Right atrium auricular region (tissue), 2 donors: ENCODE measurements around the gene FAM81A. TPM values are rescaled to one million over a fixed set of nuclear protein-coding genes. Genes with fewer than 3 reads are reported as not detected.

ENCODE experiments used
- DNase-seq: peaks from one replicate; pipeline ENCODE4 v3.0.0-alpha.2; 2019; ENCODE audit warnings: low spot score
- H3K27ac ChIP-seq, 2 donors: fragments of 200-600 bp; sonication (generic); 1 replicate in 1 of 2; 2 replicates in 1 of 2; pipeline ENCODE4 v1.5.1; 2016 to 2019
- H3K27me3 ChIP-seq, 2 donors: fragments of 200-600 bp; sonication (generic); one replicate each; pipeline versions ENCODE4 v1.5.1 to v1.6.0; 2017 to 2019
- H3K36me3 ChIP-seq: fragments of 200-600 bp; sonication (generic); one replicate; pipeline ENCODE4 v1.5.1; 2016
- H3K4me1 ChIP-seq, 2 donors: fragments of 200-600 bp; sonication (generic); one replicate each; pipeline versions ENCODE4 v1.5.1 to v1.6.0; 2017 to 2019
- H3K4me3 ChIP-seq, 2 donors: fragments of 200-600 bp; sonication (generic); 1 replicate in 1 of 2; 2 replicates in 1 of 2; pipeline ENCODE4 v1.5.1; 2017 to 2019; ENCODE audit warnings: mild to moderate bottlenecking in 1 of 2, moderate library complexity in 1 of 2
- H3K9me3 ChIP-seq, 2 donors: fragments of 200-600 bp; sonication (generic); one replicate each; pipeline ENCODE4 v1.5.1; 2019
- total RNA-seq, 2 donors: library from RNA; depleted of rRNA; stranded (reverse); fragments of >200 nt; gene quantifications; one replicate each; pipeline ENCODE4 v1.1.0, GENCODE V29; 2016
- TF ChIP-seq, protein P1 (sequence below), 2 donors: fragments of 200-600 bp; sonication (generic); IDR thresholded peaks; one replicate each; pipeline ENCODE4 v1.5.1; 2019; ENCODE audit warnings: antibody characterized with exemption in 2 of 2

FAM81A gene
- total RNA-seq, 2 donors from 2014 or later: 0.98 to 2.0 TPM

DNA sequence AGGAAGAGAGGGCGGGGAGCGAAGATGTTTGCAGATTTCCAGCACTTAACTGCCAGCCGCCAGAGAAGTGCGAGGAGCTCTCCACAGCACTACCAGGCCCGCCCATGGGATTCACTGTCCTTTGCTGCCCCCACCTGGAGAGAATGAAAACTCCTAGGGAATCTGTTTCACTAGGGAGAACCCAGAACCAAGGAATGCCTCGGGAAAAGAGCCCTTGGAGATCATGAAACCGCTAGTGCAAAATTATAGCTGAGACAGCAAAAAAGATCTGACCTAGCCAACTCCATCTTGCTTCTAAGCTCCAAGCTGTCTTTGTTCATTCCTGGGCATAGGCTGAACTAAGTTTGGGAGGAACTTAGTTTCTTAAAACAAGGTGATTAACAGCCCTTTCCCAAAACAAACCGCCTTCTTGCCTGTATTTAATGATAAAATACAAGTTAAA is 91.0 kb downstream of the FAM81A start:
- Histone ChIP-seq H3K4me1 (no peaks in the 10 kb centered on the region), H3K36me3 (no peaks in the 10 kb centered on the region), H3K27ac (no peak overlapping the region), H3K4me3 (no peak overlapping the region), H3K9me3 (no peaks in the 10 kb centered on the region), H3K27me3 (peaks cover 0 to 7% of the 10 kb centered on the region in 2 donors)
- DNase-seq: peak; percentile 84
- TF ChIP-seq, protein P1, sequence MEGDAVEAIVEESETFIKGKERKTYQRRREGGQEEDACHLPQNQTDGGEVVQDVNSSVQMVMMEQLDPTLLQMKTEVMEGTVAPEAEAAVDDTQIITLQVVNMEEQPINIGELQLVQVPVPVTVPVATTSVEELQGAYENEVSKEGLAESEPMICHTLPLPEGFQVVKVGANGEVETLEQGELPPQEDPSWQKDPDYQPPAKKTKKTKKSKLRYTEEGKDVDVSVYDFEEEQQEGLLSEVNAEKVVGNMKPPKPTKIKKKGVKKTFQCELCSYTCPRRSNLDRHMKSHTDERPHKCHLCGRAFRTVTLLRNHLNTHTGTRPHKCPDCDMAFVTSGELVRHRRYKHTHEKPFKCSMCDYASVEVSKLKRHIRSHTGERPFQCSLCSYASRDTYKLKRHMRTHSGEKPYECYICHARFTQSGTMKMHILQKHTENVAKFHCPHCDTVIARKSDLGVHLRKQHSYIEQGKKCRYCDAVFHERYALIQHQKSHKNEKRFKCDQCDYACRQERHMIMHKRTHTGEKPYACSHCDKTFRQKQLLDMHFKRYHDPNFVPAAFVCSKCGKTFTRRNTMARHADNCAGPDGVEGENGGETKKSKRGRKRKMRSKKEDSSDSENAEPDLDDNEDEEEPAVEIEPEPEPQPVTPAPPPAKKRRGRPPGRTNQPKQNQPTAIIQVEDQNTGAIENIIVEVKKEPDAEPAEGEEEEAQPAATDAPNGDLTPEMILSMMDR (IDR thresholded peaks at IDR 0.05): peak; percentile 57 to 83

GRCh38 chr15:59531066-59531675 is 93.2 kb downstream of the FAM81A start:
- no peak for DNase-seq
- H3K27me3 ChIP-seq: peaks cover 0 to 7% of the 10 kb centered on the region in 2 donors
- no peaks in the 10 kb centered on the region for H3K4me1 ChIP-seq
- no peak overlapping the region for H3K27ac ChIP-seq
- TF ChIP-seq, protein P1 (IDR thresholded peaks at IDR 0.05): no peak
- no peaks in the 10 kb centered on the region for H3K9me3 ChIP-seq
- no peaks in the 10 kb centered on the region for H3K36me3 ChIP-seq
- no peak overlapping the region for H3K4me3 ChIP-seq

DNA sequence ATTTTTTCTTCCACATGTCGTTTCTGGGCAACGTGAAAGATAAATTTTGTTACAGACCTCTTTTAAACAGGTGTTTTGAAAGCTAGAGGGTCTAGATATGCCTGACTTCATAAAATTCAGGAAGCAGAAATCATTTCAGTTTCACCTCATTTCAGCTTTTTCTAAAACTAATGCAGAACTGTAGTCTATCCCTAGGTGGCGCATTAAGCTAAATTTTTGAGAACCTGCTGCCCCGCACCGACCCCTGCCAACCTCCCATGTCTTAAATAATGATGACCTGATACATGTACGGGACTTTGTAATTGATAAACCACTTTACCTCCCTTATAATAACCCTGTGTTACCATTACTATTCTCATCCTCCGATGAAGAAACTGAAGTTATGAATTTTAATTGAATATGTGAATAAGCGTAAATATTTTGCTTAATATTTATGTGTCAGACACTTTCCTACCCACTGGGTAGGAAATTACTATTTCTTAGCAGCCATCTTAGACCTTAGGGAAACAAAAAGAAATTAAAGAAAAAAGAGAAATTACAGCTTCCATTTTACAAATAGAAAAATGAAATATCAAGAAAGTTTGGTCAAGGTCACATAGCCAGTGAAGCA is 94.9 kb downstream of the FAM81A start:
- H3K27me3 ChIP-seq: peaks cover 0 to 7% of the 10 kb centered on the region in 2 donors
- TF ChIP-seq, protein P1 (IDR thresholded peaks at IDR 0.05): peak; percentile 57 to 78
- H3K4me3 ChIP-seq: no peak overlapping the region
- no peaks in the 10 kb centered on the region for H3K4me1 ChIP-seq
- no peaks in the 10 kb centered on the region for H3K36me3 ChIP-seq
- no peak overlapping the region for H3K27ac ChIP-seq
- DNase-seq: no peak
- no peaks in the 10 kb centered on the region for H3K9me3 ChIP-seq

DNA sequence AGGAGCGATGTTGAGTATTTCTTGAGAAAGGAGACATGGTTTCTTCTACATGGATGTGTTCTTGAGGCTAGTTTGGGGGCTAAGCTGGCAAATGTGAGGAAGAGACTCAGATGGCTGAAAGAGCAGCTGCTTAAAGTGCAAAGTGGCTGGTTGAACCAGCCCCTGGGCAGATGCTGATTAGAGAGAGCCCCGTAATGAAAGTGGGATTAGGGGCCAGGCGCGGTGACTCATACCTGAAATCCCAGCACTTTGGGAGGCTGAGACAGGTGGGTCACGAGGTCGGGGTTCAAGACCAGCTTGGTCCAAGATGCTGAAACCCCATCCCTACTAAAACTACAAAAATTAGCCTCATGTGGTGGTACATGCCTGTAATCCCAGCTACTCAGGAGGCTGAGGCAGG is 98.6 kb downstream of the FAM81A start:
- no peak overlapping the region for H3K4me3 ChIP-seq
- no peak for DNase-seq
- no peaks in the 10 kb centered on the region for H3K4me1 ChIP-seq
- H3K9me3 ChIP-seq: no peaks in the 10 kb centered on the region
- no peaks in the 10 kb centered on the region for H3K36me3 ChIP-seq
- peaks cover 0 to 4% of the 10 kb centered on the region in 2 donors for H3K27me3 ChIP-seq
- no peak overlapping the region for H3K27ac ChIP-seq
- TF ChIP-seq, protein P1 (IDR thresholded peaks at IDR 0.05): no peak

GRCh38 chr15:59537403-59537802 is 99.4 kb downstream of the FAM81A start:
- Histone ChIP-seq H3K4me1 (no peaks in the 10 kb centered on the region), H3K27me3 (no peaks in the 10 kb centered on the region), H3K36me3 (no peaks in the 10 kb centered on the region), H3K4me3 (no peak overlapping the region), H3K9me3 (no peaks in the 10 kb centered on the region), H3K27ac (no peak overlapping the region)
- DNase-seq: no peak
- TF ChIP-seq, protein P1 (IDR thresholded peaks at IDR 0.05): no peak
